ENCODE results near the gene STAG3.
"Not testable (repeated sequence)": the region's sequence is repeated elsewhere in the genome, so short reads cannot be mapped to it uniquely, and the experiment has no call there.

STAG3 gene

DNA sequence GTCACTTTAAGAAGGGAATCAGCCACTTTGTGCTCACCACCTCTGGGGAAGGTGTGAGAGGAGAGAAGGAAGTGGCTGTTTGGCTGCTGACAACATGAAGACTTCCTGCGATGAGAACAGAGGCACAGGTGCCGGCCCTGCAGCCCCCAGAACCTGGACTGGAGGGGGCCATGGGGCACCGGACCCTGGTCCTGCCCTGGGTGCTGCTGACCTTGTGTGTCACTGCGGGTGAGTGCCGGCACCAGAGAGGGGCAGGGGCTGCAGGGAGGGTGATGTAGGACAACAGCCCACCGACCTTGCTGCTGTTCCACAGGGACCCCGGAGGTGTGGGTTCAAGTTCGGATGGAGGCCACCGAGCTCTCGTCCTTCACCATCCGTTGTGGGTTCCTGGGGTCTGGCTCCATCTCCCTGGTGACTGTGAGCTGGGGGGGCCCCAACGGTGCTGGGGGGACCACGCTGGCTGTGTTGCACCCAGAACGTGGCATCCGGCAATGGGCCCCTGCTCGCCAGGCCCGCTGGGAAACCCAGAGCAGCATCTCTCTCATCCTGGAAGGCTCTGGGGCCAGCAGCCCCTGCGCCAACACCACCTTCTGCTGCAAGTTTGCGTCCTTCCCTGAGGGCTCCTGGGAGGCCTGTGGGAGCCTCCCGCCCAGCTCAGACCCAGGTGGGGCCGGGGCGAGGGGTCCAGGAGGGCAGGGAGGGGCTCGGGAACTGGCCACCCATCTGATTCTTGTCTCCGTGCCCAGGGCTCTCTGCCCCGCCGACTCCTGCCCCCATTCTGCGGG is 42.3 kb downstream of the STAG3 start, which contains the start of gene PVRIG:
TSS of gene PVRIG (plus strand) at position 149 of the 785 bp plus-strand sequence. CDS start at position 171, 22 bp downstream.
- not testable (repeated sequence) for H3K27me3 ChIP-seq (ENCODE audit: low read depth); DNase-seq (ENCODE audit: low spot score in 2 of 2); H3K4me3 ChIP-seq; H3K9me3 ChIP-seq; H3K36me3 ChIP-seq (replicated peaks); H3K4me1 ChIP-seq
- in situ Hi-C loops (cut with MboI; ENCODE audit: low sequenced_read_pairs): loop anchor here (5.0 kb wide), 1 partner anchor 88 kb away; no protein-coding TSS in a partner anchor

DNA sequence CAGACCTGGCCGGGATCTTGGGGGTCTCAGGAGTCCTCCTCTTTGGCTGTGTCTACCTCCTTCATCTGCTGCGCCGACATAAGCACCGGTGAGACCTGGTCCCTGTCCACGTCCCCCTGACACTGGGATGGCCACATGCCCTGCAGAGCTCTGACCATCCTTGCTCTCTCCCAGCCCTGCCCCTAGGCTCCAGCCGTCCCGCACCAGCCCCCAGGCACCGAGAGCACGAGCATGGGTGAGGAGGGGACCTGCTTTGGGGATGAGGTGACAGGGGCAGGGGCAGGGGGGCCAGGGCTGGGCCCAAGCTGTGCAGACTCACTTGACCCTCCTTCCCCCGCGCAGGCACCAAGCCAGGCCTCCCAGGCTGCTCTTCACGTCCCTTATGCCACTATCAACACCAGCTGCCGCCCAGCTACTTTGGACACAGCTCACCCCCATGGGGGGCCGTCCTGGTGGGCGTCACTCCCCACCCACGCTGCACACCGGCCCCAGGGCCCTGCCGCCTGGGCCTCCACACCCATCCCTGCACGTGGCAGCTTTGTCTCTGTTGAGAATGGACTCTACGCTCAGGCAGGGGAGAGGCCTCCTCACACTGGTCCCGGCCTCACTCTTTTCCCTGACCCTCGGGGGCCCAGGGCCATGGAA is 43.0 kb downstream of the STAG3 start:
- no peaks in the 10 kb centered on the region for H3K27me3 ChIP-seq (ENCODE audit: low read depth)
- H3K9me3 ChIP-seq: no peaks in the 10 kb centered on the region
- DNase-seq (ENCODE audit: low spot score in 2 of 2): no peak
- no peaks in the 10 kb centered on the region for H3K4me1 ChIP-seq
- in situ Hi-C loops (cut with MboI; ENCODE audit: low sequenced_read_pairs): no loop called here
- no peak overlapping the region for H3K4me3 ChIP-seq
- no peaks in the 10 kb centered on the region for H3K36me3 ChIP-seq (replicated peaks)

DNA sequence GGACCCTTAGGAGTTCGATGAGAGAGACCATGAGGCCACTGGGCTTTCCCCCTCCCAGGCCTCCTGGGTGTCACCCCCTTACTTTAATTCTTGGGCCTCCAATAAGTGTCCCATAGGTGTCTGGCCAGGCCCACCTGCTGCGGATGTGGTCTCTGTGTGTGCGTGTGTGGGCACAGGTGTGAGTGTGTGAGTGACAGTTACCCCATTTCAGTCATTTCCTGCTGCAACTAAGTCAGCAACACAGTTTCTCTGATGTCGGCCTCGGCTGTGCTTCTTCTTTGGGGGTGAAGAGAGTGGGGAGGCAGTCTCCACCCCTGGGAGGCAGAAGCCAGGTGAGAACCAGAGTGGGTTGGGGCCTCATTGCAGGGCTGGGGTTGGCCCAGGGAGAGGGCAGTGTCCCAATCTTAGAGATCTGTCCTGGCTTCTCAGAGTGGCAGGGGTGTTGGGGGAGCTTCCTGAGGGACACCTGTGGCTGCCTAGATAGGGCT is 43.6 kb downstream of the STAG3 start:
- Histone ChIP-seq H3K4me1 (no peaks in the 10 kb centered on the region), H3K36me3 (replicated peaks) (no peaks in the 10 kb centered on the region), H3K27me3 (ENCODE audit: low read depth) (no peaks in the 10 kb centered on the region), H3K4me3 (no peak overlapping the region), H3K9me3 (no peaks in the 10 kb centered on the region)
- no peak for DNase-seq (ENCODE audit: low spot score in 2 of 2)
- in situ Hi-C loops (cut with MboI; ENCODE audit: low sequenced_read_pairs): no loop called here

DNA sequence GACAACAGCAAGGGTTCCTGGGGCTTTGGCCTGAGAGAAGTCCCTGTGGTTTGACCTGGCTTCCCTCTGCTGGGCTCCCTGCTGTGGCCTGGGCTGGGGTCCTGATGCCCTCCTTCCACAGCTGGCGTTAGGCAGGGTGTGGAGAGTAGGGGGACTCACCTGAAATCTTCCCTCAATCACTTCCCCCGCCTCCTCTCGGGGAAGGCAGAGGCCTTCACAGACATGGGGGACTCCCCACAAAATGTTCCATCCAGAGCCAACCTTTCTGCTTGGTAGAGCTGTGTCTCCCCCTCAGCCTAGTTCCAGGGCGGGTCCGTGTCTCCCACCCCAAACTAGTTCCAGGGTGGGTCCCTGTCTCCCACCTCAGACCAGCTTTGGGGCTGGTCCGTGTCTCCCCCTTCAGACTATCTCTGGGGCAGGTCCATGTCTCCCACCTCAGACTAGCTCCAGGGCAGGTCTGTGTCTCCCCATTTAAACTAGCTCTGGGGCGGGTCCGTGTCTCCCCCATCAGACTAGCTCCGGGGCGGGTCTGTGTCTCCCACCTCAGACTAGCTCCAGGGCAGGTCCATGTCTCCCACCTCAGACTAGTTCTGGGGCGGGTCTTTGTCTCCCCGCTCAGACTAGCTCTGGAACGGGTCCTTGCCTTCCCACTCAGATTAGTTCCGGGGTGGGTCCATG is 44.2 kb downstream of the STAG3 start:
- H3K9me3 ChIP-seq: no peaks in the 10 kb centered on the region
- in situ Hi-C loops (cut with MboI; ENCODE audit: low sequenced_read_pairs): no loop called here
- no peak for DNase-seq (ENCODE audit: low spot score in 2 of 2)
- H3K4me1 ChIP-seq: no peaks in the 10 kb centered on the region
- H3K36me3 ChIP-seq (replicated peaks): no peaks in the 10 kb centered on the region
- no peak overlapping the region for H3K4me3 ChIP-seq
- no peaks in the 10 kb centered on the region for H3K27me3 ChIP-seq (ENCODE audit: low read depth)

DNA sequence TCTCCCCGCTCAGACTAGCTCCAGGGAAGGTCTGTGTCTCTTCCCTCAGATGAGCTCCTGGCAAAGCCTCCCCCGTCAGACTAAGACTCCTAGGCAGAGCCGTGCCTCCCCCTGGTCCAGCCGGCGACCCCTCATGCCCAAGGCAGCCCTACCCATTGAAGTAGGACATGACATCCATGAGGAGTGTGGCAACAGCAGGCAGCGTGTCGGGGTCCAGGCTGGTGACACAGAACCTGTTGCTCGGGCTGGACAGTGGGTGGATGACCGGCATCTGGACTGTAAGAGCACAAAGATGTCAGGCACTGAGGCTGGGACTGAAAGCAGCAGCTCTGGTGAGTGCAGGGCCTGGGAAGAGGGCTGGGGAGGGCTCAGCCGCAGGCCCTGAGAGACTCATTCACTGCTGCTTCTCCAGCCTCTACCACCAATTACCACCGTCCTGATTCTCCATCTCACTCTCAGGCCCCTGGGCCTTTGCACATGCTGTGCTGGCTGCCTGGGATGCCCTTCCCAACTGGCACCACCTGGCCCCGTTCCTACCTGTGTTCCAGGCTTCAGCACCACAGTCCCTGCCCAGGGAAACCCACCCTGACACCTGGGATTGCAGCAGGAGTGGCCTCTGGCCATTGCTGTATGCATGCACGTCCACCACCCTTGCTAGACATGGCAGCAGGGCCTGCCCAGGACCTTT is 44.9 kb downstream of the STAG3 start:
- no peak for DNase-seq (ENCODE audit: low spot score in 2 of 2)
- Histone ChIP-seq H3K4me3 (no peak overlapping the region), H3K4me1 (no peaks in the 10 kb centered on the region), H3K9me3 (no peaks in the 10 kb centered on the region), H3K27me3 (ENCODE audit: low read depth) (no peaks in the 10 kb centered on the region), H3K36me3 (replicated peaks) (no peaks in the 10 kb centered on the region)
- in situ Hi-C loops (cut with MboI; ENCODE audit: low sequenced_read_pairs): no loop called here

DNA sequence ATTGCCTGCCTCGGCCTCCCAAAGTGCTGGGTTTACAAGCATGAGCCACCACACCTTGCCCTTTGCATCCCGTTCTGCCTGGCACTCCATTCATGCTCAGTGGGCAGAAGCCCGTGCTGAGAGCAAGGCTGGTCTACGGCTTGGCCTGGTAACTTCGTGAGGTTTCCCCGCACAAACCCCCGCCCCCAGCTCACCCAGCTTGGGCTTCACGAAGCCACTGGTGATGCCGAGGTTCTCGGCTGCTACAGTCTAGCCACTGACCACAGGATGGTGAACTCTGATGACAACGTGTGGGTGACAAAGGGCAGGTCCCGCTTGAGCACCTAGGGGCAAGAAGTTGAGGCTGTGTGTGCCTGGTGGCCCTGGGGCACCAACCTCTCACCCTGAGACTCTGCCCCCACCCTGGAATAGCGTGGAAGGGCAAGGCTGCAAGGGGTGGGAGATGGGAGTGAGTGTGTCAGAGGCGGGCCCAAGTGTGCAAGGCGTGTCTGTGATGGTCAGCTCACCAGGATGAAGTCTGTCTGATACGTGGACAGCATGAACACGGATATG is 45.7 kb downstream of the STAG3 start:
- H3K4me1 ChIP-seq; H3K27me3 ChIP-seq (ENCODE audit: low read depth); H3K4me3 ChIP-seq; in situ Hi-C loops (cut with MboI; ENCODE audit: low sequenced_read_pairs); DNase-seq (ENCODE audit: low spot score in 2 of 2); H3K36me3 ChIP-seq (replicated peaks); H3K9me3 ChIP-seq: not testable (repeated sequence)

DNA sequence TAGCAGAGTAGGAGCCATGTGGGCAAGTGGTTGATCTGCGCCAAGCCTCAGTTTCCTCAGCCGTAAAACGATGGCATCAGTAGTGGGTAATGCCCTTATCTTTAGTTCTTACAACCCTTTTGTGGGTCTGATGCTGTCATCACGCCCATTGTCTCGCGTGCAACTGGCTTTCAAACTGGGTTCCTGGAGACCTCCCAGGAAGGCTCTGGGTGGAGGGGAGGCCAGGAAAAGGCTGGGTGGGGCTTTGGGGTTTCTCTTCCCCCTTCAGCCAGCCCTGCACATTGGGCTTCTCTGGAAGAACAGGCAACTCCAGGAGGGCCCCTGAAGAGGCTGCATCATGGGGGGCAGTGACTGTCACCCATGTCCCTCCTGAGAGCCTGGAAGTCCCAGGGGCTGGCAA is 47.2 kb downstream of the STAG3 start:
- H3K36me3 ChIP-seq (replicated peaks); DNase-seq (ENCODE audit: low spot score in 2 of 2); H3K9me3 ChIP-seq; in situ Hi-C loops (cut with MboI; ENCODE audit: low sequenced_read_pairs); H3K27me3 ChIP-seq (ENCODE audit: low read depth); H3K4me3 ChIP-seq; H3K4me1 ChIP-seq: not testable (repeated sequence)

DNA sequence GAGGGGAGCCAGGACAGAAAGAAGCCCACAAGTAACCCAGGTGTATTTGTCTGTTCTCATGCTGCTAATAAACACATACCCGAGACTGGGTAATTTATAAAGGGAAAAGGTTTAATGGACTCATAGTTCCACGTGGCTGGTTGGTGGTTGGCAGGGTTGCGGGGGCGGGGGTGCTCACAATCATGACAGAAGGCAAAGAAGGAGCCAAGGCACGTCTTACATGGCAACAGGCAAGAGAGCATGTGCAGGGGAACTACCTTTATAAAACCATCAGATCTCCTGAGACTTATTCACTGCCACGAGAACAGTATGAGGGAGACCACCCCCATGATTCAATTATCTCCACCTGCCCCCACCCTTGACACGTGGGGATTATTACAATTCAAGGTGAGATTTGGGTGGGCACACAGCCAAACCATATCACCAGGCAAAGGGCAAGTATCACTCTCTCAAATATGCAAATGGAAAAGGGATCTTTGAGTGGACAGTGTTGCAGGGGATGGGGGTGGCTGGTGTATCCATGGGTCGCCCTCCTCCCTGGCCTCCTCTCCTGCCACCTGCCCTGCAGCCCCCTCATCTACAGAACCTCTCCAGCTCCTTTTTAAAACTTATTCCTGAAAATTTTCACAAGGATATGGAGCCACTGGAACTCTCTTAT is 57.1 kb downstream of the STAG3 start:
- DNase-seq (ENCODE audit: low spot score in 2 of 2); in situ Hi-C loops (cut with MboI; ENCODE audit: low sequenced_read_pairs); H3K36me3 ChIP-seq (replicated peaks); H3K4me1 ChIP-seq; H3K9me3 ChIP-seq; H3K27me3 ChIP-seq (ENCODE audit: low read depth); H3K4me3 ChIP-seq: not testable (repeated sequence)

DNA sequence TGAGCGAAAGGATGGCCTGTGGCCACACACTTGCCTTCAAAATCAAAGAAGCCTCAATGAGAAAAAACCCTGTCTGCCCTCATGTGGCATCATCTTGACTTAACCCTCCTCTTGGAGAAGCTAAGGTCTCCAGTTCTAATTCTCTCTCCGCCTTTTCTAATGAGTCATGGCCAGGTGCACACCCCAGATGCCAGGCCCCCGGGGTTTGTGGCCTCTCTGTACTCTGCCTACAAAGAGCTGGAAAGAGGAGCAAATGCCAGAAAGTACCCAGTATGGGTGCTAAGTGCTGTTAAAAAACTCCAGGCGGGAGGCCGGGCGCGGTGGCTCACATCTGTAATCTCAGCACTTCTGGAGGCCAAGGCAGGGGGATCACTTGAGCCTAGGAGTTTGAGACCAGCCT is 62.3 kb downstream of the STAG3 start:
- H3K27me3 ChIP-seq (ENCODE audit: low read depth); H3K36me3 ChIP-seq (replicated peaks); in situ Hi-C loops (cut with MboI; ENCODE audit: low sequenced_read_pairs); H3K9me3 ChIP-seq; DNase-seq (ENCODE audit: low spot score in 2 of 2); H3K4me1 ChIP-seq; H3K4me3 ChIP-seq: not testable (repeated sequence)

DNA sequence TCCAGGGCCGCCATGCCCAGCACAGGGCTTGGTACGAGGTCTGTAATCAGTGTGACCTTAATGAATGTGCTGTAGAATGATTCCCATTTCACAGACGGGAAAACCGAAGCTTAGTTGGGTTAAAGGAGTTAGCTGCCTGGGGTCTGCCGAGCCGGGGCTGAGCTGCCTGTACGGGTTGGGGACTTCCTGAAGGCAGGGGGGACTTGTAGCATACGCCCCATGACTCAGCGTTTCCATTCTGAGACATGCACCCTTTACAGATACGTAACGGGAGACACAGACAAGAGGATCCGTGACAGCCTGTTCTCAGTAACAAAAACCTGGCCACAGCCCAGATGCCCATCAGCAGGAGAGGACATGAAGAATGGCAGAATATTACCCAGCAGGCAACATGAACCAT is 65.7 kb downstream of the STAG3 start:
- DNase-seq (ENCODE audit: low spot score in 2 of 2); H3K27me3 ChIP-seq (ENCODE audit: low read depth); in situ Hi-C loops (cut with MboI; ENCODE audit: low sequenced_read_pairs); H3K4me1 ChIP-seq; H3K36me3 ChIP-seq (replicated peaks); H3K4me3 ChIP-seq; H3K9me3 ChIP-seq: not testable (repeated sequence)

DNA sequence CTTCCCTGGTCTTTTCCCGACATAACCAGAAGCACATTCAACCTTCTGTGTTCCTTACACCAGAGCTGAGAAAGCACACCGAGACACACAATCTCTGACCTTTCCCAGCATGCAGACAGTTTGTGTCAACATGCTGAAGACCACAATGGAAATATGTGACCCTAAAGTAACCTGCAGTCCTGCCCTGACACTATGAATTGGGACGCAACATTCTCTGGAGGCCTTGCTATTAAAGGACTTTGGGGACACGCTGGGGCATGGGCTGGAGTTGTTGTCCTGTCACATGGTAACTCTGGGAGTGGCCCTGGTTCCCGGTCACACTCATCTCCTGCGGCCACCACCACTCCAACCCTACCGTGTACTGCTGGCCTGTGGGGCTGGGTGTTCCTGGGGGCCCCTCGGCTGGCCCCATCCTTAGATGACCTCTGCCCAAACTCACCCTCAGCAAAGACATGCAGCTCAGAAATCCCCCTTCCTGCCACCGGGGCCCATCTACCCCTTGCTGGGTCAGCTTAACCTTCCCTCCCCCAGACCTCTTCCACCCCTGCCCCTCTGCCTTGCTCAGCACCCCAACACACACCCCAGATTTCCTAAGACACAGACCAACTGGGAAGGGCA is 67.4 kb downstream of the STAG3 start:
- in situ Hi-C loops (cut with MboI; ENCODE audit: low sequenced_read_pairs): not testable (repeated sequence)

DNA sequence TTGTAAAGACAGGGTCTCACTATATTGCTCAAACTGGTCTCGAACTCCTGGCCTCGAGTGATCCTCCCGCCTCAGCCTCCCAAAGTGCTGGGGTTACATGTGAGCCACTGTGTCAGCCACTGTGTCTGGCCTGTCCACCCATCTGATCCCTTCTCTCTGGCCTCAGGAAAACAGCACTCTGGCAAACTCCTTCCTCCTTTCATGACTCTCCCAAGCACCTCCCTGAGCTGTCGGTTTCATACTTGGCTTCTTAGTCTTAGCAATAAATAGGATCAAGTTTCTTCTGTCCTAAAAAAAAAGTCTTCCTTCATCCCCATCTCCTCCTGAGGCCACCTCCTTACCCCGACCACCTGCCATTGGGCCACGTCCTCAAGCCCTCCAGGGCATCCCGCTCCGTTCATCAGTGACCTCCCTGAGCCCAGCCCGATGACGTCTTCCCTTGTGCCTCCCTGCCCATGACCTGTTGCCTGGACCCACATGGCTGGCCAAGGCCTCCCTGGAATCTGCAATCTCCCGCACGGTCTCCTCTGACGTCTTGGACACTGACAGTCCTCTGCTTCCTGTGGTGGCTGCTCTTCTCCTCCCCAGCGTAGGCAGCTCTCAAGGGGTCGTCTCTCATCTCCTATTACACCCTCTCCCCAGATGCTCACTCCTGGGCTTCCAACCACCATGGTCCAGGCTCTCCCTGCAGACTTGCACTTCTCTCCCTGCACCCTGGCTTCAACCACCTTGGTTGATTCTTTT is 68.6 kb downstream of the STAG3 start:
- H3K36me3 ChIP-seq (replicated peaks); in situ Hi-C loops (cut with MboI; ENCODE audit: low sequenced_read_pairs); H3K27me3 ChIP-seq (ENCODE audit: low read depth); DNase-seq (ENCODE audit: low spot score in 2 of 2); H3K9me3 ChIP-seq; H3K4me1 ChIP-seq; H3K4me3 ChIP-seq: not testable (repeated sequence)

More for the DNA sequence above, 67.4 kb downstream of the STAG3 start:
- H3K9me3 ChIP-seq; DNase-seq (ENCODE audit: low spot score in 2 of 2); H3K4me1 ChIP-seq; H3K27me3 ChIP-seq (ENCODE audit: low read depth); H3K4me3 ChIP-seq; H3K36me3 ChIP-seq (replicated peaks): not testable (repeated sequence)

Data from HAP-1 (cell line).